Amniotic stem cell (primary cell): ENCODE results near the gene LEMD1.
"Not testable (repeated sequence)": the region's sequence is repeated elsewhere in the genome, so short reads cannot be mapped to it uniquely, and the experiment has no call there.

Source experiments
- DNase-seq: peaks from one replicate; lab custom pipeline; 2025; lab: John Stamatoyannopoulos, UW

LEMD1 gene

GRCh38 chr1:205429762-205430695 lies 8.2 kb upstream of the LEMD1 start:
- DNase-seq, result no peak

- no peak for DNase-seq
Observed at GRCh38 chr1:205424901-205425600, 3.2 kb upstream of the LEMD1 start.

DNA sequence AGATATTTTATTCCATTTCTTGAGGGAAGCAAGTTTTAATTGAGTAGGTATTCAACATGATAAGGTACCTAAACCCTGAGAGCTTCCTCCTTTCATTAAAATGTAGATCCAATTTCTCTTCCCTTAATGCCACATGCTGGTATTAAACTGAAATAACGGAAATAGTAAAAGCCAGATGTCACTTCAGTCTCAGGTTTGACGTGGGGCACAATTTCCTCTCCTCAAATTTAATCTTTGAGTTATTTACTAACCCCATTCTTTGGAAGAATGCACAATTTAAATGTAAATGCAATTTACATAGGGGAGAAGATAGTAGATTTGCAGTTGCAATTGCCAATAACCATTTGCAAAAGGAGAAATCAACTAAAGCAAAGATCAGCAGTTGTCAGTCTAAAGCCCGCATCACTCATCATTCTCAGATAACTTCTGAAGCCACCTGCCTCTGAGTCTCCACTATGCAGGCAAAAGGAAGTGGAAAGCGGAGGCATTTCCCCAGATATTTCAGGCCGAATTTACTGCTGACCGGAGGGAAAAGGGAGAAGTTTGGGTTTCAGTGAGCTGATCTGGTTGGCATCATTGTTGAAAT lies 2.1 kb upstream of the LEMD1 start:
- no peak for DNase-seq

DNA sequence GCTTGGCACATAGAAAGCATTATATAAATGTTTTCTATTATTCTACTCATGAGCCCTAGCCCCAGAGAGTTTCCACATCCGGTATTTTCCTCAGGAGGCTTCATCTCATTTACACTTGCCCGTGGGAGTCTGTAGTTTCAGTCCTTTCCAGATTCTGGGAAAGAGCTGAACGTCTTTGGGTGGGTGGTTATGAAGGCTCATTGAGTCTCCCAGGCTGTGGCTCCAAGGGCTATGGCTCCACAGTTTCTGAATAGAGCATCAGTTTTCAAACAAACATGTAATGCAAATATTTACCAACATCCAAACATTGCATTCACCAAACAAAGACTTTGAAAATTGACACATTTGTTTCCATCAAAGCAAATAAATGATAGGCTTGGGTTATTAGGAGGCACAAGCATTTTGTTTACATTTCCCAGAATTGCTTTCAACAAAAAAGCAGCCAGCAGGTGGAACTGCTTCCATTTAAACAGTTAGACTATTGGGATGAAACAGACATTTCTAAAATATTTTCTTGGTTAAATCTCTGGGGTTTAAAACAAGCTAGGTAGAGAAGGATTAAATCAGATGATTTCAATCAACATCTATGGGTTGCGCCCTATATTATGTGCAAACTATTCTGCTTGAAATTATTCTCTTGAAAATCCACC lies 1.3 kb upstream of the LEMD1 start:
- no peak for DNase-seq

- no peak for DNase-seq
Observed at GRCh38 chr1:205420938-205421337, 918 bp downstream of the LEMD1 start.

DNA sequence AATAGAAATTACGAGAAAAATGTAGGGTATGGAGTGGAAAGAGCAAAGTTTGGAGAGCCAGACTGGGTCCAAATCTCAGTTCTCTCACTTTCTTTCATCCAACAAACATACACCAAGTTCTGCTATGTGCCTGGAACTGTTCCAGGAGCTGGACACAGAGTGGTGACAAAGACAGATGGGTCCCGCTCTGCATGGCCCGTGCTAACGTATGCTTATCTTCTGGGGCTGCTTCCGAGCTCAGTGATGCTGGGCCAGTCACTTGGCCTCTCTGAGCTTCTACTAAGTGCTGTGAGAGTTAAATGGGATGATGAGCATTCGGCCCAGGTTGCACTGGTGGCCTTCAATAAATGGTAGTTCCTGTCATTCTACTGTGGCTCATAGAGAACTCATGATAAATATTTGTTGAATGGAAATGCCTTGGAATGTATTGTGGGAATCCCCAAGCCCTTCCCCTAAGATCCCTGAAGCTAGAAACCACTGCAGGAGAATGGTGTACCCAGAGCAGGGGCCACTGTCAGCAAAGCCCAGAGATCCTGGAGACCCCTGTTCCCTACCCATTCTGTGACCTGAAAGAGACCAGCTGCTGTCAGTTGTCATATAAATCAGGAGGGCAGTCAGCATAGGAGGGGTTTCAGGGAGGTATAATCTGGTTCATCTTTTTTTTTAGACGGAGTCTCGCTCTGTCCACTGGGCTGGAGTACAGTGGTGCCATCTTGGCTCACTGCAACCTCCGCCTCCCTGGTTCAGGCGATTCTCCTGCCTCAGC lies 3.8 kb downstream of the LEMD1 start:
- DNase-seq, result no peak

DNA sequence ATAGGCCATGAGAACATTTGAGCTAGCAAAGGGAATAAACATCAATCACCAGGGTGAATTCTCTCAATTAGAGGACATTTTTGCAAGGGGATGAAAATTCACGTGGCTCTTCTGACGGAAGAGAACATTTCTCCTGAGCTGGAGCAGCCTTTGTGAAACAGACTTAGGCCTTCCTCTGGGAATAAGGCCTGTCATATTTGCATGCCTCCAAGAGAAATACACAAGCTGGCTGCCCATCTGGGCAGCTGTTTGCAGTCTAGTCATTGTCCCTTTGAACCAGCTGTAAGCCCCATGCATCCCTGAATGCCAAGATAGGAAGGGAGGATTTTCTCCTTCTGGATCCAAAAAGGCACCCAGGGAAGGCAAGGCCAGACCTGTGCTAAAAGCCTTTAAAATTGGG lies 5.5 kb downstream of the LEMD1 start:
- DNase-seq, result no peak

GRCh38 chr1:205410581-205411298 lies 11.1 kb downstream of the LEMD1 start:
- DNase-seq, result no peak

GRCh38 chr1:205407970-205408369 lies 13.9 kb downstream of the LEMD1 start:
- DNase-seq, result no peak

GRCh38 chr1:205406252-205406651 lies 15.6 kb downstream of the LEMD1 start:
- not testable (repeated sequence) for DNase-seq

- DNase-seq, result not testable (repeated sequence)
Observed at GRCh38 chr1:205404484-205404883, 17.4 kb downstream of the LEMD1 start.

DNA sequence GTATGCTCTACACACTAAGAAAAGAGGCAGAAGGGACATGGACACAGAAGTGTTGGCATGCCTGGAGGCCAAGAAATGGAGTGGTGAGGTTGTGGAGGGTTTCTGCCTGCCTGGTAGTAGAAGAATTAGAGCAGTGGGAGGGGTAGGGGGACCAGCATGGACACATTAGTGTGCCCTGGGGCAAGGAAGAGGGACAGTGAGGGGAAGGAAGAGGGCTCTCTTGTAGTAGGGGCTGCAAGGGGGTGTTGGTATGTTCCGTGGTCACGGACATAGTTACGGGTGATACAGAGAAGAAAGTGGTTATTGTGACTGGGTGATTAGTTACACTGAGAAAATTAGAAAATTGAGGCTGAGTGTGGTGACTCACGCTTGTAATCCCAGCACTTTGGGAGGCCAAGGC lies 23.3 kb downstream of the LEMD1 start:
- no peak for DNase-seq

GRCh38 chr1:205396967-205397616 lies 24.8 kb downstream of the LEMD1 start:
- DNase-seq, result no peak

- no peak for DNase-seq
Observed at GRCh38 chr1:205395616-205396015, 26.2 kb downstream of the LEMD1 start.

DNA sequence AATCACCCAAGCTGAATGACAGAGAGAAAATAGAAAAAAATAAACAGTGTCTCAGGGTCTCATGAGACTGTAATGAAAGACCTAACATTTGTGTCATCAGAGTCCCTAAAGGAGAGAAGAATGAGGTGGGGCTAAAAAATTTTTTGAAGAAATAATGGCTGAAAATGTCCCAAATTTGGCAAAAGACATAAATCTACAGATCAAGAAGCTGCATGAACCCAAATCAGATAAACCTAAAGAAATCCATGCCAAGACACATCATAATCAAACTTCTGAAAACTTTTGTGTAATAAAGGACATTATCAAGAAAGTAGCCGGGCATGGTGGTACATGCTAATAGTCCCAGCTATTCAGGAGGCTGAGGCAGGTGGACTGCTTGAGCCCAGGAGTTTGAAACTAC lies 29.2 kb downstream of the LEMD1 start:
- no peak for DNase-seq

DNA sequence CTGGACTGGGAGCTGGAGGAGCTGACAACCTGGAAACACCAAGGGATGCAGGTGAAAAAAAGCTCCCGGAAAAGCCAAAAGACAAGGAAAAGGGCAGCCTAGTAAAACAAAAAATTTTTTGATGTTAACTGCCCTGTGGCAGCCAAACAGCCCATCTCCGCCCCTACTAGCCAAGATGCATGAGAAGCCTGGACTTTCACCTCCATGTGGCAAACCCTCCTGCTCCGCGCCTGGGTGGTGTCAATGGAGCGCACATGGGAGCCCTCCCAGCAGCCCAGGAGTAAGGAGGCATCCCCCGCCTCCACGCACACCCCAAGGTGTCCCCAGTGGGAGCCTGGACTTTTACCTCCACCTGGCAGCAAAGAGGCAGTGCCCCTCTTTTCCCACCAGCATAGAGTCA lies 30.5 kb downstream of the LEMD1 start:
- no peak for DNase-seq

DNA sequence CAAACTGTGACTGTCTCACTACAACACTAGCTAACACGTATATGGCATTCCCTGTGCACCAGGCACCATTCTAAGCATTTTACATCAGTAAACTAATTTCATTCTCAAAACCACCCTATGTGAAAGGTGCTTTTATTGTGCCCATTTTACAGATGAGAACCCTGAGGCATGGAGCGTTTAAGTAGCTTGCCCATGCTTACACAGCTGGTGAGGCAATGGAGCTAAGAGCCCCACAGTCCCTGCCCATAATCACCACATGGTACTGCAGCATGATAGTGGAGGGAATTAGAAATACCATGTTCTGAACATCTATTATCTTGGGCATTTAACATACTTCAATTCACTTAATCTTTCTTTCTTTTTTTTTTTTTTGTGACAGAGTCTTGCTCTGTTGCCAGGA lies 34.0 kb downstream of the LEMD1 start:
- no peak for DNase-seq

- DNase-seq, result not testable (repeated sequence)
Observed at GRCh38 chr1:205382990-205383389, 38.9 kb downstream of the LEMD1 start.

DNA sequence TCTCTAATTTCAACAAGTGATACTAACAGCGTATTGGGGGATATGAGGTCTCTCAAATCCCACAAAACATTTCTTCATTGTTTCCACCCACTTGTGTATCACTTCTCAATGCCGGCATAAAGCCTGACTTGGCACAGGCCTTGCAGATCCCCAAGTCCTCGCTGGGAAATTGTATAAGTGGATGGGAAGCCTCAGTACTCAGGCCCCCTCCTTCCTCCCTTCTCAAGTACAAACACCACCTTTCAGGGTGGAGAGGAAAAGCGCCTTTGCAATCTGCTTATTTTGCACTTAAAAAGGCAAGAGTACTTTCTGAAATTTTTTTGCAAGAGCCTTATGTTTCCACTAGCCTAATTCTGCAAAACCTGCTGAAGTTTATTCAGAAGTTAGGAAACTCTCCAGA lies 39.3 kb downstream of the LEMD1 start:
- DNase-seq, result no peak

- DNase-seq, result no peak
Observed at GRCh38 chr1:205381305-205381704, 40.6 kb downstream of the LEMD1 start.
